ENCODE results near the gene KLK15.

KLK15 gene

DNA sequence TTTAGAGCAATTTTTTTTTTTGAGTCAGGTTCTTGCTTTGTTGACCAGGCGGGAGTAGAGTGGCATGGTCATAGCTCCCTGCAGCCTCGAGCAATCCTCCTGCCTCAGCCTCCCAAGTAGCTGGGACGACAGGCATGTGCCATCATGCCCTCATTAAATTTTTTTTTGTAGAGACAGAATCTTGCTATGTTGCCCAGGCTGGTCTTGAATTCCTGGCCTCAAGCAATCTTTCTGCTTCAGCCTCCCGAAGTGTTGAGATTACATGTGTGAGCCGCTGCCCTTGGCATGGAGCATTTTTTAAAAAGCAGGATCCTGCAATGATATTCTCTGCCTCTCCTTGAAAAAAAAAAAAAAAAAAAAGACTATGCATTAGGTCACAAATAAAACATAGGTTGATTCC, 57.2 kb downstream of the KLK15 start:
- POLR2A ChIA-PET, result no interaction called here
- DNase-seq (ENCODE audit: low read depth, low spot score), result no peak
- CTCF ChIA-PET, result interaction anchor here (9.9 kb wide), 1 partner anchor 239 kb away, joined by 148 read pairs; no protein-coding TSS in a partner anchor
- no peak overlapping the region for H3K4me3 ChIP-seq (ENCODE audit: low read depth, low read length)
- TF ChIP-seq, protein P1, sequence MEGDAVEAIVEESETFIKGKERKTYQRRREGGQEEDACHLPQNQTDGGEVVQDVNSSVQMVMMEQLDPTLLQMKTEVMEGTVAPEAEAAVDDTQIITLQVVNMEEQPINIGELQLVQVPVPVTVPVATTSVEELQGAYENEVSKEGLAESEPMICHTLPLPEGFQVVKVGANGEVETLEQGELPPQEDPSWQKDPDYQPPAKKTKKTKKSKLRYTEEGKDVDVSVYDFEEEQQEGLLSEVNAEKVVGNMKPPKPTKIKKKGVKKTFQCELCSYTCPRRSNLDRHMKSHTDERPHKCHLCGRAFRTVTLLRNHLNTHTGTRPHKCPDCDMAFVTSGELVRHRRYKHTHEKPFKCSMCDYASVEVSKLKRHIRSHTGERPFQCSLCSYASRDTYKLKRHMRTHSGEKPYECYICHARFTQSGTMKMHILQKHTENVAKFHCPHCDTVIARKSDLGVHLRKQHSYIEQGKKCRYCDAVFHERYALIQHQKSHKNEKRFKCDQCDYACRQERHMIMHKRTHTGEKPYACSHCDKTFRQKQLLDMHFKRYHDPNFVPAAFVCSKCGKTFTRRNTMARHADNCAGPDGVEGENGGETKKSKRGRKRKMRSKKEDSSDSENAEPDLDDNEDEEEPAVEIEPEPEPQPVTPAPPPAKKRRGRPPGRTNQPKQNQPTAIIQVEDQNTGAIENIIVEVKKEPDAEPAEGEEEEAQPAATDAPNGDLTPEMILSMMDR (IDR thresholded peaks at IDR 0.05; ENCODE audit: insufficient read depth, low read length, missing control alignments), result no peak
